ENCODE measurements around the gene IL36G. TPM values are rescaled to one million over a fixed set of nuclear protein-coding genes. Genes with fewer than 3 reads are reported as not detected.
"Not testable (repeated sequence)": the region's sequence is repeated elsewhere in the genome, so short reads cannot be mapped to it uniquely, and the experiment has no call there.

IL36G gene
- not detected for total RNA-seq (ENCODE audit: insufficient read depth, low replicate concordance)

DNA sequence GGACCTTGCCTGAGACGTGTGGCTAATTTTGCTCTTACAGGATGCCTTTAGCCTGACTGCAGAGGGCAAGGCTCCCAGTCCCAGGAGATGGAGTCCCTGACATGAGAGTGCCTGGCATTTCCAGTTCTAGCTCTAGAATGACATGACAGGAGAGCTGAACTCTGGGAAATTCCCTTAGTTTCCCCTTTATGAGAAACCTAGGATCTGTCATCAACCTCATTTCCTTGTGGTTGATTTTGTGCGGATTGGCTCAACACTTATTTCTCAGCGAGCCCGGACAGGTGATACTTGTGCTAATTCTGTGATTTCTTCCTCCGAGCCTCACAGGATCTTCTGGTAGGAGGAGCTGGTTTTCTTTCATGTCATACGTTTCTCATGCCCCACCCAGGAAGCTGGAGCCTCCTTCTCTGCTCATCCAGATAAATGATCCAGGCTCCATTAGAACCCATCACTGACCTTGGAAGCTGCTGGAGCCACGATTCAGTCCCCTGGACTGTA is at the start of gene IL36G:
Gene IL36G, plus strand, starts transcription at position 448 of the 498 bp plus-strand sequence. CDS start 633 bp downstream, outside the sequence.
- DNase-seq (ENCODE audit: low spot score) = no peak

- DNase-seq (ENCODE audit: low spot score) = no peak
Measured at GRCh38 chr2:112933261-112933660, 44.5 kb upstream of the IL36G start.

- not testable (repeated sequence) for DNase-seq (ENCODE audit: low spot score)
Measured at GRCh38 chr2:112934117-112934516, 43.7 kb upstream of the IL36G start.

- DNase-seq (ENCODE audit: low spot score) = no peak
Measured at GRCh38 chr2:112936927-112937232, 40.9 kb upstream of the IL36G start.

GRCh38 chr2:112938904-112939303 is 38.9 kb upstream of the IL36G start:
- no peak for DNase-seq (ENCODE audit: low spot score)

DNA sequence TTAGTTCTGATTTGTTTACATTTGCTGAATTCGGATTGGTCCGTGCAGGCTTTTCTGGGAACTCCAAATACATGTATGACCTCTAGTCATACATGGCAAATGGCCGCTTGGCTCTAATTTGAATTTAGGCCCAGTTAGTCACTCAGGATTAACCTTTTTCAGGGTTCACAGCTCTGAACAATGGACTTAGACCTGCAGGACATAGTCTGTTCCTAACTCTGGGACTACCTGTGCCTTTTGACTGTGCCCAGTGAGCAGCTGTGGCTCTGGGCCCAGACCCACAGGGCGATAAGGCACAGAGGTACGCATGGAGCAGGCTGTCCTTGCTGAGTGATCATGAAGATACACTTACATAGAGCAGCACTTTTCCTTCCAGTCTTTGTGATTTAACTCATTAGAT is 38.4 kb upstream of the IL36G start:
- no peak for DNase-seq (ENCODE audit: low spot score)

DNA sequence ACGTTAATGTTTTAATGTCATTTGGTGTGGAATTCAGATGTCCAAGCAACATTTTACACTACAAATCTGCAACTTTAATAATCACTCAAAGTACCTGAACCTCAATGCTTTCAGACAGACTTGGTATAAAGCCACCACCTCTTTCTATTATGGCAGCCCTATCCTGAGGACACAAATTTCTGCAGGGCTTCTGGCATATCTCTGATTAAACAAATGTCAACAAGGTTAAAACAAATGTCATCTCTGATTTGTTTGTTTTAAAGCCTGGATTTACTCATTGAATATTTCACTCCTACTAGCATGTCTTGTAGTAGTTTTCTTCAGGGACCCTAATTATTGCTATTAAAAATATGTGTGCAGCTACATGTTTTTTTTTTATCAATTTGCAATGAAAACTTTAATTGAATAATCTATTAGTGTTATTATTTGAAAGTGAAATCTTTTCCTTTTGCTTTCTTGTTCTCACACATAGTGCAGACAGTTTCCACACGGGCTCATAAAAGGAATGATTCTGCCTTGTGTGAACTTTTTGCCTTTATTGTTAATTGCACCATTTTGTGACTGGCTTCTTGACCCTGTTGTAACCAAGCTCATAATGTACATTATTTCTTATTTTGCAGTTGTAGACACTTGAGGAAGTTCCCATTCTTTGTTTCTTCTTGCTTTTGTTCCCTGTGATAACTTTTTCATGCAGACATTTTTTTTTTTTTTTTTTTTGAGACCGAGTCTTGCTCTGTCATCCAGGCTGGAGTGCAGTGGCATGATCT is 36.8 kb upstream of the IL36G start:
- DNase-seq (ENCODE audit: low spot score) = no peak

DNA sequence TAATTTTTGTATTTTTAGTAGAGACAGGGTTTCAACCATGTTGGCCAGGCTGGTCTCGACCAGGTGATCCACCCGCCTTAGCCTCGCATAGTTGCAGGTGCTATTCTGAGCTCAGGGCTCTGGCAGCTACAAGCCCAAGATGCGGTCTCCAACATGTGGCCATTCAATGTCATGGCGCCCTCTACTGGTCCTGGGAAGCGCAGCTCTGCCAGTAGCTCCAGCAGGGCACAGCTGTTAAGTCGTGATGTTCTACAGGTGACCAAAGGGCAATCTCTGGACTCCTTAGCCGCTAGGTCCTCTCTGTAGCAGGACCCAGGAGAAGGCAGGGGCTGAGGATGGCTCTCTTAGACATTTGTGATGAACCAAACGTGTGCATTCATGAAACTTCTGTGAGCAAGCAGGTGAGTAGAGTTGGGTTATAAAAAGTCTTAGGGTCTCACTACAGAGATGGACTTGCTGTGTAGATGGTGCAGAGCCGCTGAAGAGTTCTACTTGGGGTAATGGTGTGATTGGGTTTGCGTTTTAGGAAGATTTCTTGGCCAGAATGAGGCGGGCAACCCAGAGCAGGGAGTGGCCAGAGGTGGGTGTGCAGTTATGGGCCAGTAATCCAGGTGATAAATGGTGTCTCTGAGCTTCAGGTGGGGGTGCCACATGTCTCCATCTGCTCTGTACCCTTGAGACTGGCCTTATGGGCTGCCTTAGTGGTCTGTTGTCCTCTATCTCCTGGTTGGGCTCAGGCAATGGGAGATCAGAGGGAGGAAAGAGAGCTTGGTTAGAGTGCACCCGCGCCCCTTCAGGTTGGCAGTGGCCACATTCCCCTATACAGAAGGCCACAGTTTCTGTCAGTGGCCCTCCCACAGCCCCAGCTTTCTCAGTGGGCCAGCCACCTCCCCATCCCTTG is 35.8 kb upstream of the IL36G start:
- peak; percentile 73 for DNase-seq (ENCODE audit: low spot score)

- DNase-seq (ENCODE audit: low spot score) = no peak
Measured at GRCh38 chr2:112942654-112943002, 35.2 kb upstream of the IL36G start.

DNA sequence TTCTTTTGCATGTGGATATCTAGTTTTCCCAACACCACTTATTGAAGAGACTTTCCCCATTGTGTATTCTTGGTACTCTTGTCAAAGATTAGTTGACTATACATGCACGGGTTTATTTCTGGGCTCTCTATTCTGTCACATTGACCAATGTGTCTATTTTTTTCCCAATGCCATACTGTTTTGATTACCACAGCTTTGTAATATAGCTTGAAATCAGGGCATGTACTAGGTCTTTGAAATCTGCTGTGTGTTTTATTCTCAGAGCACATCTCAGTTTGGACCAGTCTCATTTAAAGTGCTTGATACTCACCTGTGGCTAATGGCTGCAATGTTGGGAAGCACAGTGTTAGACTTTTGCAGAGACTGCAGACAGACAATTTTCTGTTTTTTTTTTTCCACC is 32.8 kb upstream of the IL36G start:
- no peak for DNase-seq (ENCODE audit: low spot score)

GRCh38 chr2:112946086-112946485 is 31.7 kb upstream of the IL36G start:
- no peak for DNase-seq (ENCODE audit: low spot score)

GRCh38 chr2:112947374-112947773 is 30.4 kb upstream of the IL36G start:
- DNase-seq (ENCODE audit: low spot score) = no peak

GRCh38 chr2:112949456-112949855 is 28.4 kb upstream of the IL36G start:
- no peak for DNase-seq (ENCODE audit: low spot score)

- DNase-seq (ENCODE audit: low spot score) = no peak
Measured at GRCh38 chr2:112954364-112954763, 23.4 kb upstream of the IL36G start.

- DNase-seq (ENCODE audit: low spot score) = no peak
Measured at GRCh38 chr2:112957511-112957910, 20.3 kb upstream of the IL36G start.

DNA sequence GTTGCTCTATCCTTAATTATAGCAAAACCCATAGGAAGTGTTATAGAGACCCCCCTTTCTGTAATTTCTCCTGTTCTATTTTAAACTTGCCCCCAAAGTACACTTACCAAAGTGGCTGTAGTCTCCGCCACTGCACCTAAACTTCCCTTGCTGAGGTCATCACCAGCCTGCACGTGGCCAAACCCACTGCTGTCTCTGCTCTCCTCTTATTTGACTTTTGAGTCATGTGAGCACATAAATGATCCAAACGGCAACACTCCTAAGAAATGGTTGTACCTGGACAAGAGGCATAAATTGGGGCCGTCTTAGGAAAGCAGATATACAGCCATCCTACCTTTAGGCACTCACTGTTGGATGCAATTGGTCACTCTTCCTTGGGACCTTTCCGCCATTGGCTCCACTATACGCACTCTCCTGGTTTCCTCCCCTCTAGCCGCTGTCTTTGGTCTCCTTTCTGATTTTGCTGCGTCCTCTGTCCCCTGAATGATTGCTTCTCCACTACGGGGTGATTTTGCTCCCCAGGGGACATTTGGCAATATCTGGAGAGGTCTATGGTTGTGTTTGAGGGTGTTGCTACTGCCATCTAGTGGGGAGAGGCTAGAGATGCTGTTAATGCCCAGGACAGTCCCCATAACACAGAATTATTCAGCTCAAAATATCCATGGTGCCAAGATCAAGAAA is 19.2 kb upstream of the IL36G start:
- peak; percentile 54 for DNase-seq (ENCODE audit: low spot score)

DNA sequence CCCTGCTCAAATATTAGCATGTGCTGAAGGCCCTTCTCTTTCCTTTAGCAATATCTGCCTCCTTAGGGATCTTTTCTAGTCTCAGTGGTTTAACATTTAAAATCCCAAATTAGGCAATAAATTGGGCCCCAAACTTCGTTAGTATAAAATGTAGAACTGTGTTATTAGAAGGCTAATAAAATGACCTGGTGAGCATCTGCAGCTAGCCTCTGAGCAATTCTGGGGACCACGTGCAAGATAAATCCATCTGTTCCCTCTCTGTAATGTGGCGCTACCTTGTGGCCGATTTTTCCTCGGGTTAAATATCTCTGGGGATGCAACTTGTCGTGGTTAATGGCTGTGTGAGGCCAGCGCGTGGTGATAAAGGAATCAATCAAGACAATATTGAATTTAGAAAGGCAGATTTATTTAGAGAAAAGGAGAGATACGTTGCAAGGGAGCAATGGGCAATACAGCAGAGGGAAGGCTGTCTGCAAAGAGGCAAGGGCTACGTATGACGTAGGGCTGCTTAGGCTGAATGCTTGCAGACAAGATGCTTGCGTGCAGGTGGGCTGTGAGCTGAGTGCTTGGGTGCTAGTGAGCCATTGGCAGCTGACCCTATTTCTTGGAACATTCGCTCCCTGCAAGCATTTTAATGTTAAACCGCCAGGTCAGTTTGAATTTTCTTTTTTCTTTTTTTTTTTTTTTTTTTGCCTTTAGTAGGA is 18.5 kb upstream of the IL36G start:
- no peak for DNase-seq (ENCODE audit: low spot score)

- DNase-seq (ENCODE audit: low spot score) = no peak
Measured at GRCh38 chr2:112960230-112960825, 17.5 kb upstream of the IL36G start.

DNA sequence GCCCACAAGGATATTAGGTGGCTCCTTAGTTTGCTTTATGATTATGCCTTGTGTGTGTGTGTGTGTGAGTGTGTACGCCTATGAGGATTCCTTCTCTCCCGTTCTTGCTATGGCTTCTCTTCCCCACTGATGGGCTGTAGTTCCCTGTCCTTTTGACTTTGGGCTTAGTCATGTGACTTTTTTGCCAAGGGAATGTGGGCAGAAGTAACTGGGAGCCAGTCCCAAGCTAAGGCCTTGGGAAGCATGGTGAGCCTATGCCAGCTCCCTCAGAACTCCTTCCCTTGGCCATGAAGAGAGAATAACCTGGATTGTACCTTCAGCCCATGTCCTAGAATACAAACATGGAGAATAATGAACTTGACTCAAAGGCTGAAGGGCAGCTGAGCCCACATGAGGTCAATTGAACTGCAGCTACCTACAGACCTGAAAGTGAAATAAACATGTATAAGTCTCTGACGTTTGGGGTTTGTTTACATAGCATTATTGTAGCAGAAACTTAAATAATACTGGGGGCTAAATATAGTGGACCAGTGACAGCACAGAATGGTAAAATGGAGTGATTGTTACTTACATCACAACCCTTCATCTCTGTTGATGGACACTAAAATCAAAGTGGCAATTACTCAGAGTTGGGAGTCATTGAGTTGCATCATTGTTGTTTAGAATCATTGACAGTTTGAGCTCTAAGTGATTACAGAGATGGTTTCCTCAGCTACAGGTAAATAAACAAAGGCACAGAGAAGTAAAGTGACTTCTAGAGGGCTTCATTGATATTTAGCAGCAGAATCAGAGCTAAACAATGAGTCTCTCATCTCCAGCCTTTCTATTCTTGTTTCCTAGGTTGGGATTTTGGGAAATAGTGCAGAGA is 15.3 kb upstream of the IL36G start:
- DNase-seq (ENCODE audit: low spot score) = no peak

DNA sequence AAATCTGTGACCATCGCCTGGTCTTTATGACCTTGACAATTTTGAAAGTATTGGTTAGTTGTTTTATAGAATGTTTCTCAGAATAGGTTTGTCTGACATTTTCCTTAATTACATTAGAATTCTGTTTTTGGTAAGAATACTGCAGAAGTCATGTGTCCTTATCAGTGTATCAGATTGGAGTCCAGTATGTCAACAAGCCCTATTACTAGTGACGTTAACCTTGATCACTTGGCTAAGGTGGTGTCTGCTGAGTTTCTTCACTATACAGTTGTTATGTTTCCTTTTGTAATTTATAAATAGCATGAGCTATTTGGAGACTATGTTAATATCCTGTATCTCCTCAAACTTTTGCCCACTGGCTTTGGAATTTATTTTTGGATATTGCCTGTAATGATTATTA is 10.8 kb upstream of the IL36G start:
- DNase-seq (ENCODE audit: low spot score) = no peak

Data from umbilical cord (tissue), 2 donors.